NCI-H2081 treated with DMSO at 0.1 percent for 48 hours (cell line): Measurements from ENCODE around the gene HDAC5.
"Not testable (repeated sequence)": the region's sequence is repeated elsewhere in the genome, so short reads cannot be mapped to it uniquely, and the experiment has no call there.

Source experiments
- DNase-seq: peaks from one replicate; lab custom pipeline; 2025; lab: John Stamatoyannopoulos, UW

HDAC5 gene

DNA sequence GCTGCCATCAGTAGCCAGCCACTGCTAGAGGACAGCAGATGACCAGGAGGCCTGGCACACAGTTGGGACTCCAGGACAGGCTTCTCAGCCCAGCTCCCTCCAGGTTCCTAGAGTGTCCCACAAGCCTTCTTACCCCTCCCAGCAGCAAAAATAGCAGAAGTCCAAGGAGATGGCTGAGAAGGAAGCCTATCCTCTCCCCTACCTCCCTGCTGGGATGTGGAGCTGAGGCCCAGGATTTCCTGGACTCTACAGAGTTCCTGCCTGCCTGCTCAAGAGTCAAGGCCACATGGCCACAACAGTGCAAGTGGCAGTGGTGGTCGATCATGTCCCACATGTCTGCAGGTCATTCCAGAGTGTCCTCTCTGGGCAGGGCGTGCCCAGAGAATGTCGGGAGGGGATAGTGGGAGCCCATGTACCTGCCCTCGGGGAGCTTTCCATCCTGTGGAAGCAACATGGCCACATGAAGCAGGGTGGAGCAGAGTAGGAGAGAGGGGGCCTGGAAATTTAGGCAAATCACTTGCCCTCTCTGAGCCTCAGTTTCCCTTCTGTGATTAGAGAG lies 10.6 kb upstream of the HDAC5 start:
- DNase-seq: no peak

DNA sequence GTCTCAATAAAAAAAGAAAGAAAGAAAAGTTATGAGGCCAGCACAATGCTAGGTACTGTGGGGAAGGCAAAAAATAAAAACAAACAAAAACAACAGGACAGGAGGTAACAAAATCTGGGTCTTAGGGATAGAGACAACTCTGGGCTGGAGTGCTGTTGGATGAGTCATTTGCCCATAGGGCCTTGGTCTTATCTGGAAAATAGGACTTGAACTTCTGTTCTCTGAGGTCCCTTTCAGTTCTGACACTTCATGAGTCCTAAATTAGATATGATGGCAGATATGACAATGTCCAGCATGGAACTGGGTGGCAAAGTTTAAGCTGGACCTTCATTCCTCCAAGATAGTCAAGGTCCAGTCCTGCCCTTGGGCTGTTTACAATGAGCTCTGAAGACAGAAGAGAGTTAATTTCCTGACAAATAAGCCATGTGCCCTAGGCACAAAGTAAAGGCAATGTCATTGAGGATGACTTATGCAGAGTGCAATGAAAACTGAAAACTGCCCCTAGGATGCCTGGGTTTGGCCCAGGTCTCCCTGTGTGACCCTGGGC lies 8.9 kb upstream of the HDAC5 start:
- DNase-seq: no peak

DNA sequence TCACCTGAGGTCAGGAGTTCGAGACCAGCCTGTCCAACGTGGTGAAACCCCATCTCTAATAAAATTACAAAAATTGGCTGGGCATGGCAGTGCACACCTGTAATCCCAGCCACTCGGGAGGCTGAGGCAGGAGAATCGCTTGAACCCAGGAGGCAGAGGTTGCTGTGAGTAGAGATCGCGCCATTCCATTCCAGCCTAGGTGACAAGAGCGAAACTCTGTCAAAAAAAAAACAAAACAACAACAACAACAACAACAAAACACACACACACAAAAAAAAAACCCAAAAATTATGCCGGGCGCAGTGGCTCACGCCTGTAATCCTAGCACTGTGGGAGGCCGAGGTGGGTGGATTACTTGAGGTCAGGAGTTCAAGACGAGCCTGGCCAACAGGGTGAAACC lies 7.9 kb upstream of the HDAC5 start:
- DNase-seq: not testable (repeated sequence)

DNA sequence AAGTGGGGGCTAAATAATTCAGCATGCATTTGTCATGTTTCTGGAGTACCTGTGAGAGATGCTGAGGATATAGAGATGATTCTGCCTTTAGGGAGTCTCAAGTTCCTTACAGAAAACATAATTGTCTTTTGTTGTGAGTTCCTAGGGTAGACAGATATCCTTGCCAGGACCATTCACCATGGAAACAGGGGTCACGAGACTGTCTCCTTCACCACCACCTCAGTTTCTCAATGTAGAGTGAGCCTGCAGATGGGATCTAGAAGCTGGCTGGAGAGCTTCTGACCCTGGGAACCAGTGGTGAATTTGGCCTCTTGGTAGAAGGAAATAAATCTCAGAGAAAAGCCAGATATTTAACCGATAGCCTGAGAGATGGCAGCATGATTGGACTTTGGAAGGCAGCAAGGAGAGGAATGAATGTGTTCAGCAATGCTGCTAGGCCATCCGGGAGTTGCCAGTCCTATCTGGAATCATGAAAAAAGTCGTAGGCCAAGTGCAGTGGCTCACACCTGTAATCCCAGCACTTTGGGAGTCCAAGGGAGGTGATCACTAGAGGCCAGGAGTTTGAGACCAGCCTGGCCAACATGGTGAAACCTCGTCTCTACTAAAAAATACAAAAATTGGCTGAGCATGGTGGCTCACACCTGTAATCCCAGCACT lies 7.4 kb upstream of the HDAC5 start:
- DNase-seq: no peak

DNA sequence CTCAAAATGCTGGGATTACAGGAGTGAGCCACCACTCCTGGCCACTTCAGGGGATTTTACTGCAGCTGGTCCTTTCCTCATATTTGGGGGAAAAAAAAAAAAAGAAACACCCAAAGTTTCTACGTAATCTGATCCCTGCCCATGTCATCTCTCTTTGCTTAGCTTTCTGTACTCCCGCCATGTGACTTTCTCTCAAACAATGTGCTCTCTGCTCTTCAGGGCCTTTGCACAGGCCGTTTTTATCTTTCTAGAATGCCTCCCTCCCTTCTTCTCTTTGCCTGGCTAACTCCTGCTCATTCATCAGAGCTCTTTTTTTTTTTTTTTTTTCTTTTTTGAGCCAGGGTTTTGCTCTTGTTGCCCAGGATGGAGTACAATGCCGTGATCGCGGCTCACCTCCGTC lies 4.9 kb upstream of the HDAC5 start:
- DNase-seq: no peak

DNA sequence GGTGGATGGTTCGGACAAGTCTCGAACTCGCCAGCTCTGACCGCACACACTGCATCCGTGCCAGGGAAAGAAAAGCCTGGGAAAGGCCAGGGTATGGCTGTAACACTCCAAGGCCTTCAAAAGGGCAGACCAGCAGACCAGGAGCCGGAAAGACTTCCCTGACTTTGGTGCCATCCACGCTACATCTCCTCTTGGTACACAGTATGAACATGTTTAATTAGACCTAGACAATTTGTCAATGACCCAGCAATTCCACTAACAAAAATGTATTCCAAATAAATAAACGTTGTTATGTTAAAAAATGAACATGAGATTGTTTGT lies 637 bp upstream of the HDAC5 start:
- DNase-seq: no peak

DNA sequence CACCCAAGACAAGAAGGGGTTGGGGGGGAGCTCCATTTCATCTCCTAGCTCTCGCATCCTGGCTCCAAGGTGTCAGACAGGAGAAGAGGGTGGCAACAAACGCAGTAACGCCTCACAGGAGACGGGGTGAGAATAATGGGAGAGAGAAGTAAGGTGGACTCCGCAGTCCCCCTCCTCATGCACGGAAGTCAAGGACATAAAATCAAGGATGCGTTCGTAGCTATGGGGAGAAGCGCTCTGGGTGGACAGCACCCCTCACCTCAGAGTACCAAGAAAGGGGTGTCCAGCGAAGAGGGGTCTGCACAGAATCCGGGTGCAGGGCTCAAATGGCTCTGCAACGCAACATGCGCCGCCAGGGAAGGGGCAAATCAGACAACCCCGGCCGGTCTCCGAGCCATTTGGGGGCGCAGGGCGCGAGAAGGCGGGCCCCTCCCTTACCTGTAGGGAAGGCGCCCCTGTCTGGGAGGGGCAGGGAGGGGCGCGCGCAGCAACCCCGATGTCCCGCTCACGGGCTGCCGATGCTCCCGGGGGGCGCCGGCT lies 555 bp downstream of the HDAC5 start:
- DNase-seq: no peak

DNA sequence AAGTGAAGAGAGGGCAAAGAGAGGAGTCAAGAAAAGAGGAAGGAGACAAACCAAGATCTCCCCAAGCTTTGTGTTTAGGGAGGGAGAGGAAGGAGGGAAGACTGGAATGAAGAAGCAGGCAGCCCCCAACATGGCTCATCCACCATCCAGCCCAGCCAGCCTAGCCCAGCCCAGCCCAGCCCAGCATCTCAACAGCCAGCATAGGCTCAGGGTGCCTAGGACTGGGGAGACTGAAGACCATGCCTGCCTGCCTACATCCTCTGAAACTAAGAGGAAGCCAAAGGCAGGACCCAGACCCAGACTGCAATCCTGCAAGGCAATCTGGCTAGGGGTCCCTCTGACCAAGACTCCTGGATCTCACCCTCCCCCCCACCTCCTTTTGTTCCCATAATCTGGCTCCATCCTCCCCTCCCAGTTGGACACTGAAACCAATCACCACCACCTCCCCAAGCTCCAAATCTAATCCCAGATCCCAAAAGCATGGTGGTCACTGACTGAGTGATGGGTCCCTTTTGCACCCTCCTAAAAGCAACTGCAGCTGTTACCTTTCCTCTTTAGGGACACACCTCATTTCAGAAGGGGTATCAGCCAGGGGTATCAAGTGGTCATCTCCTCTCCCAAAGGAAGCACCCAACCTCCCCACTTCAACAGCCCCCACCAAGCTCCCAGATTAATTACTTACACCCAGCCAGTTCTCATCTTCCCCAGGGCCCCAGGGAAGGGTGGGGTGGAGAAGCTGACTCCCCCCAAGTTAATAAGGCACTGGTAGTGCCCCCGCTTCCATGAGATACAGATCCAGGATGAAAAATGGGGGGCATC lies 1.2 kb downstream of the HDAC5 start:
- DNase-seq: no peak

DNA sequence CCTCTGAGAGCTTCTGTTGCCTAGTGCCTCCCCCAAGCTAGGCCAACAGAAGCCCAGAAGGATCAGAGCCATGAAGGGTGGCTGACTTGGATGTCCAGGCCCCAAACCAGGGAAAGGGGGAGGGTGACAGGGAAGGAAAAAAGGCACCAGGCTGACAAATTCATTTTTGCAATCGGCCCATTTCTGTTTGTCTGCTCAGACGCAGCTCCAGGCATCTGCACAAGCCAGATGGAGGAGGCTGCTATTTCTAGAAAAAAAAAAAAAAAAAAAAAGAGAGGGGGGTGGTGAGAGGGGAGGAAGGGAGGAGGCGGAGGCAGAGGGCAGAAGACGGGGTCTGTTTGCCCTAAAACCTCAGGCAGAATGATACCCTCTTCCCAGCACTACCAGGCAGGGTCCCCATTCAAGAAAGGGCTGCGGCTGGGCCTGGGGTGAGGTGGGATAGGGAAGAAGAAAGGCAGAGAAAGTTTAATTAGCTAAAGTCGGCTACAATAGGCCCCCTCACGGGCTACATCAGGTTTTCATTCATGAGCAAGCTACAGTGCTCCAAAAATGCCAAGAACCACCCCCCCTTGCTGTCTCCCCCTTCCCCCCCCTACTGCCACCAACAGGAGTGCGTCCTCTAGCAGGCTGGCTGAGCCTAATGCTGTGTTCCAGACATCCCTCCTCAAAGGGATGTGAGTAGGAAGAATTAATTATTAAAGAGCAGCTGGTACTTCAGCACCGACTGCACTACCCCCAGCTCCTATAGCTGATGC lies 2.4 kb downstream of the HDAC5 start:
- DNase-seq: no peak

DNA sequence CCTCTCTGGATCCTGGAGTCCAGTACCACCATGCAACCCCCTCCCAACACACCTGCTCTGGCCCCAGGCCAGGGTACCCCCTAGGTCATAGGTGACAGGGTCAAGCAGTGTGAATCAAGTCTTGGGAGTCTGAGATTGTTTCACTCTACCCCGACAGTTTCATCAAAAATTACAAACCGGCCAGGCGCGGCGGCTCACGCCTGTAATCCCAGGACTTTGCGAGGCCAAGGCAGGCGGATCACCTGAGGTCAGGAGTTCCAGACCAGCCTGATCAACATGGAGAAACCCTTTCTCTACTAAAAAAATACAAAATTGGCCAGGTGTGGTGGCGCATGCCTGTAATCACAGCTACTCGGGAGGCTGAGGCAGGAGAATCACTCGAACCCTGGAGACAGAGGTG lies 3.2 kb downstream of the HDAC5 start:
- not testable (repeated sequence) for DNase-seq

DNA sequence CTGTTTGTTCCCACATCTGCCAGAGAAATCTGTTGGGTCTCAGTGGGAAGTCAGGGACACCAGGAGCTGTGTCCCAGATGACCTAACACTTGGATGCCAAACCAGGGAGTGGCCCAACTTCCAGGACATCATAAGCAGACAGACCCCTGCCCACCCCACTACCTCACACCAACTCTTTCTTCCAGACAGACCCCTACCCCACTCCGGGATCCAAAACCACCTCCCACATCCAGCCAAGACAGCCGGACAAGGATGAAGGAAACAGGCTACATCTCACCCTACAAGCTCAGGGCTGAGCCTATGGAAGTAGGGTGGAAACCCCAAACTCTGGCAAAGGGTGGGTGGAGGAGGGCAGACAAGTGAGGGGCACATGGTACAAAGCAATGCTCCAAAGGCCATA lies 3.6 kb downstream of the HDAC5 start:
- DNase-seq: no peak

DNA sequence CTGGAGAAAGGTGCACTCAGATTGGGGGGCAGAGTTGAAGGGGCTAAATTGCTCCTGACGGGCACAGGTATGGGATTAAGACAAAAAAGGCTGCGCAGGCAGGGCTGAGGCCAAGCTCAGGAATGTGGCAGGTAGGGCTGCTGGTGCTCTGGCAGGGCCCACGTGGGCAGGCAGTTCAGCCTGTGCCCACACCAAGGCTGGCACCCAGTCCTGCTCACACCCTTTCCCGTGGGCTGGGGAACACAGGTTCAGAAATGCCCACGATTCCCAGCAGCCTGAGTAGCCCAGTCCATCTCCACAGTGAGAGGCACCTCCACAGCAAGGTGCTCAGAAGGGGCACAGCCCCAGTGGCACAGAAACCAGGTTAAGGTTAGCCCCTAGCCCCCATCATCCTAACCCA lies 4.4 kb downstream of the HDAC5 start:
- no peak for DNase-seq

DNA sequence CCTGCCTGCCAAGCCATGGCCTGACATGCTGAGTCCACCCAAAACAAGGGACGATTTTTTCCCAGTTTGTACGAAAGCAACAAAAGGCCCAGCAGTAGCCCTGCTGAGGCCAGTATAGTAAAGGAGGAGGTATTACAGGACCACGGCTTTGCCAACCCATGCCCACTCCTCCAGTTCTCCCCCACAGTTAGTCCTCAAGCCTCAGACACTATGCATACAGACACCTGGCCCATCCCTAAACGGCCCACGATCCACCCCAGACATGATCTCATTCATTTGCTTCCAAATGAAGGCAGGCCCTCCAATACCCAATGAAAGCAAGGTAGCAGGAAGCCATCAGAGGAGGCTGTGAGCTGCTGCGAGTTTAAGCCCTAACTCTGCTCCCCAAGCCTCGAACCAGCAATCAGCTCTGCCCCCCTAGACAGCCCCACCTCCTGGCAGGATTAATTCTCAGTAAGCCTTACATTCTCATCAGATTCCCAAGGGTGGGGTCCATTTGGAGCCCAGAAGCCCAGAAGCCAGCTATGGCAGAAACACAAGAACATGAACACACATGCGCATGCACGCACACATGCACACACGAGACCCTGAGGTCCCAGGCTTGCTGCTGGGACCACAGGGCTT lies 4.9 kb downstream of the HDAC5 start:
- DNase-seq: no peak

DNA sequence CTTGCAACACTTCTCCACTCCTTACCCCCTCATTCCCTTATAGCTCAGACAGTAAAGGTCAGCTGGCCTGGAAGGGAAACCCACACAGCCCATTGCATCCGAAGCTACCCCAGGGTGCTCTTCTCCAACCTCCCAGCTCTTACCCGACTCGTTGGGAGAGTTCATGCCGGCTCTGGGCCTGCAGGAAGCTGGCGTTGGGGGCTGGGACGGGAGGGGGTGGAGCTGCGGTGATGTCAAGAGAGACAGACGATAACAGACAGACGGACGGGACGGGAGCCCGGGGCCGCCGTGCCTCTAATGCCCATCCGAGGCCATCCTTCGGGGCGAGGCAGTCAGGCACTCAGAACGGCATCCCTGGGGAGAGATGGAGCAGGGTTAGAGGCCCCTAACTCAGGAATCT lies 6.1 kb downstream of the HDAC5 start:
- DNase-seq: no peak

DNA sequence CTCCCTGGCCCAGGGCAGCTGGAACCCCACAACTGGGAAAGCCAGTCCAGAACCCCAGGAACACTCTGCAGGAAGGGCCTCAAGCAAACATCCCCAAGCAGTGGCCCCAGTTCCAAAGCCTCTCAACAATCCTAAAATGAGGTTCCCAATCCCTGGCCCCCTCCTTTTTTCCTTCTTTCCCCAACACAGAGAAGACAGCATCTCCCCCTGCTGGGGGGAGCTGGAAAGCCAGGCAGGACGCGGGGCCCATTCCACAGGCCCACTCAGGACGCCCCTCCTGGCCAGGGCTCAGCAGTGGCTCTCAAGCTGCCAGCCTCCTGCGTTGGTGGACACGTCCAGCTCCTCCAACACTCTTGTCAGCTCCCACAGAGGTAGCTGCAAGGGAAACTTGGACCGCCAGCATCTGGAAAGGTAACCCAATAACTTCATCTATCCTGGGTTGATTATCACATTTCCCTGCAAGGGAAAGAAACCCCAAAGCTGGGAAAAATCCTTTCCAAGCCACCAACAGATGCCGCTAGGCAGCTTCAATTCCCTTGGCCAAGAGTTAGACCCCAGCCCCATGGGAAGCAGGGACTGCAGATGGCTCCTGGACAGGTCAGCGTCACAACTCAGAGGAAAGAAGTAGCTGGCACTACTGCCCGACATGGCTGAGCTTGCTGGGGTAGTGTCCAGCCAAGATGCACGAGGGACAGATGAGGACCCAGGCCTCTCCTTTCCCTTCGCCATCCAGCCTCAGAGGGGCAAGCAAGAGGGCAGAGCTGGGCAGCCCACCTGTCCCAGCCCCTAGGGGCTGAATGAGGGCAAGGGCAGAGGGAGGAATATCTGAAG lies 7.6 kb downstream of the HDAC5 start:
- DNase-seq: peak; percentile 16

DNA sequence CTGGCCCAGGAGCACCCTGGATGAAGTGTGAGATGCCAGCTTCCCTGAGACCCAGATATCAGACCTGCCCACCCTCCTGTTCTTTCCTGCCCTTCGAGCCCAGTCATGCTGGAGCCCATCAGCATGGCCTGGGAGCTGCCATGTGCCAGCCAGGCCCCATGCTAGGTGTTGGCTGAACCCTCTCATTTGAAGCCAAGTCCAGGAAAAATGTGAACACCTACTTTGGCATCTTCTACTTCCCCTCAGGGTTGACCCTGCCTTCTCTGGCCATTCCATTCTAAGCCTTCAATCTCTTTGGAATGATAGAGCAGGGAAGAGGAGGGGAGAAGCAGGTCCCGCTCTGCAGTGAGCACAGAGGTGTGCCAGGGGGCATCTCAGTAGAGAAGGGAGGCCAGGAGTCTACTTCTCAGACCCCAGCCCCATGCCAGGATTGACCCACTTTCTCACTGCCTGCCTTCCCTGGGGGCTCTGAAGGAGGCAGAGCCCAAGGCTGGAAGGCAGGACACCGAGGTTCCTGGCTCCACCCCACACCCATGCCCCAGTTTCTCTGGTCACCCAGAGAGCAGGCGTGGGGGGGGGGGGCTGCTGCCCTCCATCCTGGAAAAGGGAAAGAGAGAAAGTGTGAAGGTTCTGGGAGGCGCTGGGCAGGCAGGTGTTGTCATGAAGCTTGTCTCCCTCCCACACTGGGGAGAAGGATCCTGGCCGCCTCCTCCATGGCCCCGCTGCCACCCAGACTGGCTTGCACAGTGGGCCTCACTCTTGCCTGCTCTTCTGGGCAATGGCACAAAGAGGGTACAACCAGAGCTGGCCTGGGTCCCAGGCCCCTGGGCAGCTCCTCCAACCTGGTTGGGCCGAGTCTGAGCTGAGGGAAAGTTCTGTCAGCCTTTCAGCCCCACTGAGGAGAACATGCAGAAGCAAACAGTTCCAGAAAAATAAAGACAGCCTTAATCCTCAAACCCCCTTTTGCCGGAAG lies 9.3 kb downstream of the HDAC5 start:
- DNase-seq: no peak

DNA sequence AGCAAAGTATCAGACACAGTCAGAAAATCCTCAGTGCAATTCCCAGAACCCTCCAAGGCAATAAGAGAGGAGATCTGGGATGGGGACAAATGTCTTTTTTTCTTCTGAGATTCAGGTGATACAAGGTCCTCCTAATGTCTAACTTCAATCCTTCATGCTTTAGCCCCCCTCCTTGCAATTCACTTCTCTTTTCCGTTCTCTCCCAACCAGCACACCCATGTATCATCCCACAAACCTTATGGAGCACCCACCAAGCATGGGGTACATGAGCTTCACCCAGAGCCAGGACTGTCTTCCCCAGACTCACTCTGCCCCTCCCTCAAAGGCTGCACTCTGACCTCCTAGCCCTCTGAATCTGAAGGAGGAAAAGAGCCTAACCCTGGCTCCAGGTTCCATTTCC lies 10.1 kb downstream of the HDAC5 start:
- no peak for DNase-seq

DNA sequence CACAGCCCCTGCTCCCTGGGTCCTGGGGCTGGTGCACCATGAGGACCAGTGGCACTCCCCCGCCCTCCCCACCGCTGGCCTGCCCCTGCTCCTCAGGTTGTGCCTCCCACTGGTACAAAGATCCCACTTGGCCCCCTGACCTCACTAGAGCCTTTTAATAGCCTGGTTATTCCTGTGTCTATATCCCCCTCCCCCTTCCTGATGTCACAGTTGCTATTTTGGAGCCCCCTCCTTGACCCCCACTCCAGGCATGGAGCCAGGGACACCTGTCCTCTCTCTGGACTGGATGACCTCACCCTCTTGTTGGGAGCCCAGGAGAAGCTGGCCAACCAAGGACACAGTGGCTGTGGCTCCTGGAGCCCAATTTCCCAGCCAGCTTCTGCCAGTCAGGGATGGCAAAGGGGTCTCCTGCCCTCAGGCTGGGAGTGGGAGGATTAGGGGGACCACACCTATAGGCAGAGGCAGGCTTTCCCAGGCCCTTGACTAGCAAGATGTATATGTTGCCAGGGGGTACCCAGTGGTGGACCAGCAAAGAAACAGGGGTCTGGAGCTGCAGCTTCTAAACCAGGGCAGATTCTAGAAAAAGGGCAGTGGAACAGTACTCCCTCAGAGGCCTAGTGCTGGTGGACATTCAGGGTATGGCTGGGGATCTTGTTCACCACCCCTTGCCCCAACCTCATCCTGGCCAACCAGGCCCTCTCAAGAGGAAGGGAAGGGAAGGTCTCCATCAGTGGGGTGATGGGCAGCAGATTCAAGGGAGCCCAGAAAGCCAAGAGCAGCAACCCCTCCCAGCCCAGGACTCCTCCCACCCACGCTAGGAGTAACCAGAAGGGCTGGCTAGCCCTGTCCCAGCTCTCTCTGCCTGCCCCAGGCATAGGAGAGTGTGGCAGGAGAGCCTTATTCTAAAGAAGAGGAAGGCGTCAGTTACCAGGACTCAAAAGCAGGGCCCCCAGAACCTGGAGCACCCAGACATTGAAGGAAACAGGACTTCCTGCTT lies 10.9 kb downstream of the HDAC5 start:
- no peak for DNase-seq
